GM23338 (cell line): ENCODE results near the gene CRYZ.

Experiments used
- CREB1 ChIP-seq: fragments of 250-450 bp; sonication (Bioruptor Pico); IDR thresholded peaks from 2 replicates; pipeline ENCODE4 v1.5.0; 2020; ENCODE audit warnings: low read depth, mild to moderate bottlenecking, moderate library complexity
- CTCF ChIP-seq, 2 experiments: fragments of 200-600 bp in 1 of 2; sonication (generic) in 1 of 2; conservative IDR thresholded peaks; 2 replicates each; pipeline versions ENCODE4 v1.5.1 to v1.6.1; 2016 to 2017; ENCODE audit warnings: antibody characterized with exemption in 2 of 2, low read depth in 2 of 2, mild to moderate bottlenecking in 2 of 2, moderate library complexity in 1 of 2
- EZH2 ChIP-seq: fragments of 200-600 bp; sonication (generic); IDR thresholded peaks from one replicate; pipeline ENCODE4 v1.8.0; 2017; ENCODE audit warnings: antibody characterized with exemption, mild to moderate bottlenecking, low read depth; ENCODE audit not compliant: unreplicated experiment
- EZH2phosphoT487 ChIP-seq: fragments of 200-600 bp; sonication (generic); IDR thresholded peaks from one replicate; pipeline ENCODE4 v1.8.1; 2018; ENCODE audit warnings: antibody characterized with exemption; ENCODE audit not compliant: unreplicated experiment
- JUNB ChIP-seq: IDR thresholded peaks from one replicate; pipeline ENCODE4 v1.6.1; 2016; ENCODE audit warnings: antibody characterized with exemption; ENCODE audit not compliant: unreplicated experiment
- POLR2AphosphoS5 ChIP-seq: IDR thresholded peaks from 2 replicates; pipeline ENCODE4 v1.6.1; 2016; ENCODE audit warnings: antibody characterized with exemption, low read depth
- REST ChIP-seq: IDR thresholded peaks from one replicate; pipeline ENCODE4 v1.6.1; 2018; ENCODE audit warnings: antibody characterized with exemption; ENCODE audit not compliant: unreplicated experiment
- STAT1 ChIP-seq: IDR thresholded peaks from one replicate; pipeline ENCODE4 v1.6.1; 2016; ENCODE audit warnings: antibody characterized with exemption; ENCODE audit not compliant: unreplicated experiment
- ZNF114 ChIP-seq: fragments of 250-450 bp; sonication (Bioruptor Pico); IDR thresholded peaks from 2 replicates; pipeline ENCODE4 v1.5.0; 2020; ENCODE audit warnings: mild to moderate bottlenecking, moderate library complexity
- ZNF331 ChIP-seq: fragments of 250-450 bp; sonication (Bioruptor Pico); IDR thresholded peaks from 2 replicates; pipeline ENCODE4 v1.5.0; 2020; ENCODE audit warnings: low read depth, mild to moderate bottlenecking, moderate library complexity
- ZNF462 ChIP-seq: fragments of 250-450 bp; sonication (Bioruptor Pico); IDR thresholded peaks from 2 replicates; pipeline ENCODE4 v1.5.0; 2020; ENCODE audit warnings: mild to moderate bottlenecking, moderate library complexity
- TF ChIP-seq, protein P1 (sequence below): IDR thresholded peaks from 2 replicates; pipeline ENCODE4 v1.6.1; 2016; ENCODE audit warnings: antibody characterized with exemption

GRCh38 chr1:74748960-74749359, 16.1 kb upstream of the CRYZ start:
- TF ChIP-seq CTCF (conservative IDR thresholded peaks at IDR 0.05; ENCODE audit: low read depth in 2 of 2): no peak
- no peak for TF ChIP-seq REST
- no peak for TF ChIP-seq EZH2phosphoT487
- no peak for TF ChIP-seq POLR2AphosphoS5
- TF ChIP-seq, protein P1, sequence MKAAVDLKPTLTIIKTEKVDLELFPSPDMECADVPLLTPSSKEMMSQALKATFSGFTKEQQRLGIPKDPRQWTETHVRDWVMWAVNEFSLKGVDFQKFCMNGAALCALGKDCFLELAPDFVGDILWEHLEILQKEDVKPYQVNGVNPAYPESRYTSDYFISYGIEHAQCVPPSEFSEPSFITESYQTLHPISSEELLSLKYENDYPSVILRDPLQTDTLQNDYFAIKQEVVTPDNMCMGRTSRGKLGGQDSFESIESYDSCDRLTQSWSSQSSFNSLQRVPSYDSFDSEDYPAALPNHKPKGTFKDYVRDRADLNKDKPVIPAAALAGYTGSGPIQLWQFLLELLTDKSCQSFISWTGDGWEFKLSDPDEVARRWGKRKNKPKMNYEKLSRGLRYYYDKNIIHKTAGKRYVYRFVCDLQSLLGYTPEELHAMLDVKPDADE: no peak
- TF ChIP-seq EZH2: no peak
- TF ChIP-seq ZNF331 (CRISPR knock-in tag): no peak
- no peak for TF ChIP-seq CREB1 (CRISPR knock-in tag)
- no peak for TF ChIP-seq ZNF114
- TF ChIP-seq STAT1: no peak
- TF ChIP-seq ZNF462: no peak
- no peak for TF ChIP-seq JUNB
